Measurements from ENCODE around the gene CDH4. TPM values are rescaled to one million over a fixed set of nuclear protein-coding genes. Genes with fewer than 3 reads are reported as not detected.

Gene CDH4
- total and polyA plus RNA-seq, 2 of the 13 experiments (the other 11 are each of a cell fraction or from before 2014, with no cell fraction given), result not detected

DNA sequence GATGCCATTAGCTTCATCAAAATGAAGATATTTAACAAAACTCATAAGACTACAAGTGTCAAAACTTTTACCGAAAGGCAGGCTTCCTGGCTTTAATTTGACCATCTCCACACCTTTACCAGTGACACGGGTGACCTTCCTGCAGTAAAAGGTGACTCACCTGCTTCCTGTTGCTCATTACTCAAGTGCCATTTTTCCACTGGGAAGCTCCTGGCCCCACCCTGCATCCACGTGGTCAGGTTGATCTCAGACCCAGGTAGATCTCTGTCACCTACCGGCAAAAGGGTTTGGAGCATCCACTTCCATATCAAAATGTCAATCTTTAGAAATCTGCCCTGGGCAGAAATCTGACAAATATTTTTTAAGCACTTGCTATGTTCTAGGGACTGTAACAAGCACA, 31.9 kb upstream of the CDH4 start (continued):
- TF ChIP-seq DNMT3B (CRISPR knock-in tag; conservative IDR thresholded peaks at IDR 0.05) (no peak), ZNF672 (CRISPR knock-in tag; IDR thresholded peaks at IDR 0.05) (no peak), PRMT3 (CRISPR knock-in tag; IDR thresholded peaks at IDR 0.05; ENCODE audit: borderline replicate concordance, low read depth) (no peak), IKZF4 (CRISPR knock-in tag; IDR thresholded peaks at IDR 0.05; ENCODE audit: borderline replicate concordance, low read depth, not compliant biosample characterization) (no peak), NR2C2 (CRISPR knock-in tag; IDR thresholded peaks at IDR 0.05; ENCODE audit: borderline replicate concordance) (no peak), SRSF4 (IDR thresholded peaks at IDR 0.05; ENCODE audit: low read depth, low read length, poor library complexity, severe bottlenecking) (no peak)
- TF ChIP-seq, protein P1, sequence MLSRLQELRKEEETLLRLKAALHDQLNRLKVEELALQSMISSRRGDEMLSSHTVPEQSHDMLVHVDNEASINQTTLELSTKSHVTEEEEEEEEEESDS (CRISPR knock-in tag; IDR thresholded peaks at IDR 0.05; ENCODE audit: borderline replicate concordance), result no peak
- TF ChIP-seq, protein P2, sequence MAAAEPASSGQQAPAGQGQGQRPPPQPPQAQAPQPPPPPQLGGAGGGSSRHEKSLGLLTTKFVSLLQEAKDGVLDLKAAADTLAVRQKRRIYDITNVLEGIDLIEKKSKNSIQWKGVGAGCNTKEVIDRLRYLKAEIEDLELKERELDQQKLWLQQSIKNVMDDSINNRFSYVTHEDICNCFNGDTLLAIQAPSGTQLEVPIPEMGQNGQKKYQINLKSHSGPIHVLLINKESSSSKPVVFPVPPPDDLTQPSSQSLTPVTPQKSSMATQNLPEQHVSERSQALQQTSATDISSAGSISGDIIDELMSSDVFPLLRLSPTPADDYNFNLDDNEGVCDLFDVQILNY (CRISPR knock-in tag; conservative IDR thresholded peaks at IDR 0.05), result no peak

DNA sequence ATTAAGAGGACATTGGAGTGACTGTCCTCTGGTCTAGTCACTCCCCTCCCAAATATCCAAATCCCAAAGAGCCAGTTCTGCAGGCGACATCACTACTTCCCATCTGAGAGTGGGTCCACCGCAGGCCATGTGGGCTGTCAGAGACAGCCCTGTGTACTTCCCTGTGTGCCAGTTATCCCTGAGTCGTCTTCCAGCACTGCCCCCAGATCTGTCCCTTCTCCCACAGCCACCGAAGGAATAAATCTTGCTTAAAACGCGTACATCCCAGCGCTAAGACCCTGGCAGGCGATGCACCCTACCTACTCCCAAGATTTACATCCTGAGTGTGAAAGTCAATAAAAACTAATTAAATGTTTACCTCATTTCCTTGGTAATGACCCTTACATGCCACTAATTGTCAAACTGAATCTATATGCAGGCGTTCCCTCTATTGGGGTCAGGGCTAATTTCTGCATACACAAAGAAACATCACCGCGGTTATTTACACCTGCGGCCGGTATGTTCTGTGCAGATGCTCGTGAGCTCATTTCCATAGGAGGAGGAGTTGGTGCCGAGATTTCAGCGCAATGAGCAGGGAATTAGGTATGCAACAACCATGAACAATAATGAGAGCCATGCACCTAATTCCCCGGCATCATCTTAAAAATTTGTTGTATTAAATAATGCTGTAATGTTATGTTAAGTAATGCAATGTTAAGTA, 31.3 kb upstream of the CDH4 start:
- Histone ChIP-seq H3K79me2 (ENCODE audit: insufficient read depth, low read length) (no peaks in the 10 kb centered on the region), H3K36me3 (replicated peaks in 1 of 2; ENCODE audit: control insufficient read depth in 1 of 2, insufficient read depth in 2 of 2, low read length in 2 of 2) (no peaks in the 10 kb centered on the region), H2AFZ (ENCODE audit: low read length) (no peak overlapping the region), H3K4me2 (ENCODE audit: low read depth, low read length) (no peak overlapping the region), H4K20me1 (ENCODE audit: insufficient read depth, low read length) (no peaks in the 10 kb centered on the region), H3K9me3 (ENCODE audit: low read length) (peaks cover 15% of the 10 kb centered on the region), H3K4me3 (replicated peaks in 1 of 3; ENCODE audit: insufficient read depth in 1 of 3, low read depth in 2 of 3, low read length in 3 of 3) (no peak overlapping the region), H3K9ac (ENCODE audit: insufficient read depth, low read depth, low read length) (no peak overlapping the region), H3K27ac (ENCODE audit: extremely low read length, insufficient read depth, low read length) (no peak overlapping the region), H3K4me1 (ENCODE audit: insufficient read depth, low read length) (no peaks in the 10 kb centered on the region), H3K27me3 (ENCODE audit: control insufficient read depth in 1 of 2, insufficient read depth in 2 of 2, low read length in 2 of 2) (peaks cover 0 to 24% of the 10 kb centered on the region in 2 experiments; a peak in 1 of 5 replicates)
- 47% methylated on average over 17 of the region's 17 CpGs for WGBS (ENCODE audit: low lambda C conversion rate)
- BruUV-seq (replicated peaks), result no TSS peak
- in situ Hi-C loops (cut with HindIII; ENCODE audit: extremely low pct_ligation_motif_present, low pct_unique_long_range_greater_than_20kb), result no loop called here
- FAIRE-seq (no peak), DNase-seq (ENCODE audit: low spot score) (no peak), ATAC-seq (no peak)
- intact Hi-C loops (cut with micrococcal nuclease; ENCODE audit: unreplicated experiment), result no loop called here
- POLR2A ChIA-PET, result no interaction called here
- CTCF ChIA-PET (ENCODE audit: low intra/inter-chr PET ratio, low total read pairs), result no interaction called here
- TF ChIP-seq ZNF737 (CRISPR knock-in tag; IDR thresholded peaks at IDR 0.05; ENCODE audit: borderline replicate concordance) (no peak), ZBTB21 (CRISPR knock-in tag; IDR thresholded peaks at IDR 0.05) (no peak), RBAK (CRISPR knock-in tag; IDR thresholded peaks at IDR 0.05) (no peak), NR3C1 (CRISPR knock-in tag; IDR thresholded peaks at IDR 0.05) (no peak), ZNF720 (CRISPR knock-in tag; IDR thresholded peaks at IDR 0.05) (no peak), SP140L (CRISPR knock-in tag; IDR thresholded peaks at IDR 0.05; ENCODE audit: borderline replicate concordance) (no peak)
- TF ChIP-seq, protein P3, sequence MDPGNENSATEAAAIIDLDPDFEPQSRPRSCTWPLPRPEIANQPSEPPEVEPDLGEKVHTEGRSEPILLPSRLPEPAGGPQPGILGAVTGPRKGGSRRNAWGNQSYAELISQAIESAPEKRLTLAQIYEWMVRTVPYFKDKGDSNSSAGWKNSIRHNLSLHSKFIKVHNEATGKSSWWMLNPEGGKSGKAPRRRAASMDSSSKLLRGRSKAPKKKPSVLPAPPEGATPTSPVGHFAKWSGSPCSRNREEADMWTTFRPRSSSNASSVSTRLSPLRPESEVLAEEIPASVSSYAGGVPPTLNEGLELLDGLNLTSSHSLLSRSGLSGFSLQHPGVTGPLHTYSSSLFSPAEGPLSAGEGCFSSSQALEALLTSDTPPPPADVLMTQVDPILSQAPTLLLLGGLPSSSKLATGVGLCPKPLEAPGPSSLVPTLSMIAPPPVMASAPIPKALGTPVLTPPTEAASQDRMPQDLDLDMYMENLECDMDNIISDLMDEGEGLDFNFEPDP (CRISPR knock-in tag; conservative IDR thresholded peaks at IDR 0.05), result no peak
- TF ChIP-seq, protein P4, sequence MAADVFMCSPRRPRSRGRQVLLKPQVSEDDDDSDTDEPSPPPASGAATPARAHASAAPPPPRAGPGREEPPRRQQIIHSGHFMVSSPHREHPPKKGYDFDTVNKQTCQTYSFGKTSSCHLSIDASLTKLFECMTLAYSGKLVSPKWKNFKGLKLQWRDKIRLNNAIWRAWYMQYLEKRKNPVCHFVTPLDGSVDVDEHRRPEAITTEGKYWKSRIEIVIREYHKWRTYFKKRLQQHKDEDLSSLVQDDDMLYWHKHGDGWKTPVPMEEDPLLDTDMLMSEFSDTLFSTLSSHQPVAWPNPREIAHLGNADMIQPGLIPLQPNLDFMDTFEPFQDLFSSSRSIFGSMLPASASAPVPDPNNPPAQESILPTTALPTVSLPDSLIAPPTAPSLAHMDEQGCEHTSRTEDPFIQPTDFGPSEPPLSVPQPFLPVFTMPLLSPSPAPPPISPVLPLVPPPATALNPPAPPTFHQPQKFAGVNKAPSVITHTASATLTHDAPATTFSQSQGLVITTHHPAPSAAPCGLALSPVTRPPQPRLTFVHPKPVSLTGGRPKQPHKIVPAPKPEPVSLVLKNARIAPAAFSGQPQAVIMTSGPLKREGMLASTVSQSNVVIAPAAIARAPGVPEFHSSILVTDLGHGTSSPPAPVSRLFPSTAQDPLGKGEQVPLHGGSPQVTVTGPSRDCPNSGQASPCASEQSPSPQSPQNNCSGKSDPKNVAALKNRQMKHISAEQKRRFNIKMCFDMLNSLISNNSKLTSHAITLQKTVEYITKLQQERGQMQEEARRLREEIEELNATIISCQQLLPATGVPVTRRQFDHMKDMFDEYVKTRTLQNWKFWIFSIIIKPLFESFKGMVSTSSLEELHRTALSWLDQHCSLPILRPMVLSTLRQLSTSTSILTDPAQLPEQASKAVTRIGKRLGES (CRISPR knock-in tag; IDR thresholded peaks at IDR 0.05; ENCODE audit: borderline replicate concordance), result no peak

All from HepG2 (cell line).